ENCODE measurements around the gene OR51G2. TPM values are rescaled to one million over a fixed set of nuclear protein-coding genes. Genes with fewer than 3 reads are reported as not detected.

OR51G2 gene
- total and polyA plus RNA-seq, 4 donors, result not detected

DNA sequence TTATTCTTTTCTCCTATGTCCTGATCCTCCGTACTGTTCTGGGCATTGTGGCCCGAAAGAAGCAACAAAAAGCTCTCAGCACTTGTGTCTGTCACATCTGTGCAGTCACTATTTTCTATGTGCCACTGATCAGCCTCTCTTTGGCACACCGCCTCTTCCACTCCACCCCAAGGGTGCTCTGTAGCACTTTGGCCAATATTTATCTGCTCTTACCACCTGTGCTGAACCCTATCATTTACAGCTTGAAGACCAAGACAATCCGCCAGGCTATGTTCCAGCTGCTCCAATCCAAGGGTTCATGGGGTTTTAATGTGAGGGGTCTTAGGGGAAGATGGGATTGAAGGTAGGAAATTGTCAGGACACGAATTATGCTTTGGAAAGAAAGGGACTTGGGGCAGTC lies 36.6 kb downstream of the OR51G2 start:
- no peaks in the 10 kb centered on the region for H3K9me3 ChIP-seq (ENCODE audit: control insufficient read depth in 4 of 4, insufficient read depth in 3 of 4, low read length in 3 of 4)
- H3K4me1 ChIP-seq (ENCODE audit: control insufficient read depth in 5 of 5, insufficient read depth in 5 of 5, low read length in 5 of 5), result no peaks in the 10 kb centered on the region
- no peaks in the 10 kb centered on the region for H3K36me3 ChIP-seq (ENCODE audit: control insufficient read depth in 4 of 4, insufficient read depth in 4 of 4, low read length in 4 of 4)
- H3K9ac ChIP-seq (ENCODE audit: insufficient read depth in 1 of 2, low read length in 2 of 2), result no peak overlapping the region
- TF ChIP-seq, protein P1, sequence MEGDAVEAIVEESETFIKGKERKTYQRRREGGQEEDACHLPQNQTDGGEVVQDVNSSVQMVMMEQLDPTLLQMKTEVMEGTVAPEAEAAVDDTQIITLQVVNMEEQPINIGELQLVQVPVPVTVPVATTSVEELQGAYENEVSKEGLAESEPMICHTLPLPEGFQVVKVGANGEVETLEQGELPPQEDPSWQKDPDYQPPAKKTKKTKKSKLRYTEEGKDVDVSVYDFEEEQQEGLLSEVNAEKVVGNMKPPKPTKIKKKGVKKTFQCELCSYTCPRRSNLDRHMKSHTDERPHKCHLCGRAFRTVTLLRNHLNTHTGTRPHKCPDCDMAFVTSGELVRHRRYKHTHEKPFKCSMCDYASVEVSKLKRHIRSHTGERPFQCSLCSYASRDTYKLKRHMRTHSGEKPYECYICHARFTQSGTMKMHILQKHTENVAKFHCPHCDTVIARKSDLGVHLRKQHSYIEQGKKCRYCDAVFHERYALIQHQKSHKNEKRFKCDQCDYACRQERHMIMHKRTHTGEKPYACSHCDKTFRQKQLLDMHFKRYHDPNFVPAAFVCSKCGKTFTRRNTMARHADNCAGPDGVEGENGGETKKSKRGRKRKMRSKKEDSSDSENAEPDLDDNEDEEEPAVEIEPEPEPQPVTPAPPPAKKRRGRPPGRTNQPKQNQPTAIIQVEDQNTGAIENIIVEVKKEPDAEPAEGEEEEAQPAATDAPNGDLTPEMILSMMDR (IDR thresholded peaks at IDR 0.05; ENCODE audit: control extremely low read depth, extremely low read depth), result no peak
- no peak for ATAC-seq (ENCODE audit: insufficient read depth, low FRiP score)
- H3K27me3 ChIP-seq (ENCODE audit: control insufficient read depth in 3 of 3, insufficient read depth in 3 of 3, low read length in 2 of 3), result no peaks in the 10 kb centered on the region
- WGBS, 2 donors, result 73 to 88% methylated on average over 5 of the region's 5 CpGs
- H3K27ac ChIP-seq (ENCODE audit: low read depth in 1 of 2, low read length in 1 of 2), result no peak overlapping the region
- no peak for DNase-seq
- H3K4me3 ChIP-seq, result no peak overlapping the region

DNA sequence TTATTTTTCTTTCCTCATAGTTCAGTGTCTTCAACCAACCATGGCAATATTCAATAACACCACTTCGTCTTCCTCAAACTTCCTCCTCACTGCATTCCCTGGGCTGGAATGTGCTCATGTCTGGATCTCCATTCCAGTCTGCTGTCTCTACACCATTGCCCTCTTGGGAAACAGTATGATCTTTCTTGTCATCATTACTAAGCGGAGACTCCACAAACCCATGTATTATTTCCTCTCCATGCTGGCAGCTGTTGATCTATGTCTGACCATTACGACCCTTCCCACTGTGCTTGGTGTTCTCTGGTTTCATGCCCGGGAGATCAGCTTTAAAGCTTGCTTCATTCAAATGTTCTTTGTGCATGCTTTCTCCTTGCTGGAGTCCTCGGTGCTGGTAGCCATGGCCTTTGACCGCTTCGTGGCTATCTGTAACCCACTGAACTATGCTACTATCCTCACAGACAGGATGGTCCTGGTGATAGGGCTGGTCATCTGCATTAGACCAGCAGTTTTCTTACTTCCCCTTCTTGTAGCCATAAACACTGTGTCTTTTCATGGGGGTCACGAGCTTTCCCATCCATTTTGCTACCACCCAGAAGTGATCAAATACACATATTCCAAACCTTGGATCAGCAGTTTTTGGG lies 37.2 kb downstream of the OR51G2 start, which contains the start of gene OR51T1:
OR51T1 (plus strand) TSS at position 41 of the 641 bp plus-strand sequence; CDS start at position 41, 0 bp downstream.
- no peak for DNase-seq
- ATAC-seq (ENCODE audit: insufficient read depth, low FRiP score), result no peak
- WGBS, 2 donors, result 82 to 90% methylated on average over 8 of the region's 8 CpGs
- Histone ChIP-seq H3K27me3 (ENCODE audit: control insufficient read depth in 3 of 3, insufficient read depth in 3 of 3, low read length in 2 of 3) (no peaks in the 10 kb centered on the region), H3K36me3 (ENCODE audit: control insufficient read depth in 4 of 4, insufficient read depth in 4 of 4, low read length in 4 of 4) (no peaks in the 10 kb centered on the region), H3K9me3 (ENCODE audit: control insufficient read depth in 4 of 4, insufficient read depth in 3 of 4, low read length in 3 of 4) (peaks cover 0 to 2% (median 0%) of the 10 kb centered on the region in 4 donors), H3K4me3 (no peak within 1 kb of the TSS), H3K4me1 (ENCODE audit: control insufficient read depth in 5 of 5, insufficient read depth in 5 of 5, low read length in 5 of 5) (no peaks in the 10 kb centered on the region), H3K27ac (ENCODE audit: low read depth in 1 of 2, low read length in 1 of 2) (no peak within 1 kb of the TSS), H3K9ac (ENCODE audit: insufficient read depth in 1 of 2, low read length in 2 of 2) (no peak within 1 kb of the TSS)
- TF ChIP-seq, protein P1 (IDR thresholded peaks at IDR 0.05; ENCODE audit: control extremely low read depth, extremely low read depth), result no peak

DNA sequence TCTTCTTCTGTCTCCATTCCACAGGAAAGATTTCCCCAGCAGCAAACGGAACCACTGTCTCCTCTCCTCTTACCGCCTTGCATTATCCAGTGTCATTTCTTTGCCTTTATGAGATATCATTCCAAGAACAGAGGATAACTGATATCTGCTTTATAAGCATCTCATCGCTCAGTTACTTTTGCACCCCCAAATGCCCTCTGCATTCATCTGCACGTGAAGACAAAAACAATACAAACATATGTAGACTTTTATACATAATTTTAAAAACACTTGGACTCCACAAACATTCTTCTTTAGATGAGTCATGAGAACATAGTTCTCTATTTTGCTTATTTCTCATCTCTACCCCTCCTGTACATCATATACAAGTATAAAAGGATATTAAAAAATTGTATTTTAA lies 38.0 kb downstream of the OR51G2 start:
- WGBS, 2 donors, result 81 to 90% methylated on average over 4 of the region's 4 CpGs
- Histone ChIP-seq H3K36me3 (ENCODE audit: control insufficient read depth in 4 of 4, insufficient read depth in 4 of 4, low read length in 4 of 4) (no peaks in the 10 kb centered on the region), H3K4me3 (no peak overlapping the region), H3K27ac (ENCODE audit: low read depth in 1 of 2, low read length in 1 of 2) (no peak overlapping the region), H3K4me1 (ENCODE audit: control insufficient read depth in 5 of 5, insufficient read depth in 5 of 5, low read length in 5 of 5) (no peaks in the 10 kb centered on the region), H3K27me3 (ENCODE audit: control insufficient read depth in 3 of 3, insufficient read depth in 3 of 3, low read length in 2 of 3) (no peaks in the 10 kb centered on the region), H3K9ac (ENCODE audit: insufficient read depth in 1 of 2, low read length in 2 of 2) (no peak overlapping the region), H3K9me3 (ENCODE audit: control insufficient read depth in 4 of 4, insufficient read depth in 3 of 4, low read length in 3 of 4) (peaks cover 0 to 4% (median 0%) of the 10 kb centered on the region in 4 donors)
- TF ChIP-seq, protein P1 (IDR thresholded peaks at IDR 0.05; ENCODE audit: control extremely low read depth, extremely low read depth), result no peak
- DNase-seq, result no peak
- ATAC-seq (ENCODE audit: insufficient read depth, low FRiP score), result no peak

Measured in lung (tissue), 12 donors.